Endodermal cell (in vitro differentiated cells): Measurements from ENCODE around the gene MLKL. TPM values are rescaled to one million over a fixed set of nuclear protein-coding genes. Genes with fewer than 3 reads are reported as not detected.

Experiments used
- DNase-seq: peaks from one replicate; pipeline ENCODE4 v3.0.0-alpha.2; 2017
- H3K27ac ChIP-seq: 2 replicates; pipeline ENCODE4 v1.5.1; 2013; ENCODE audit warnings: mild to moderate bottlenecking, low read depth, low read length, moderate library complexity
- H3K27me3 ChIP-seq: 2 replicates; pipeline ENCODE4 v1.6.1; 2013; ENCODE audit warnings: mild to moderate bottlenecking, low read length, moderate library complexity; ENCODE audit not compliant: insufficient read depth, control insufficient read depth, poor library complexity, severe bottlenecking
- H3K36me3 ChIP-seq: 2 replicates; pipeline ENCODE4 v1.7.0; 2013; ENCODE audit warnings: mild to moderate bottlenecking, low read length, moderate library complexity; ENCODE audit not compliant: control insufficient read depth, insufficient read depth
- H3K4me1 ChIP-seq: one replicate; pipeline ENCODE4 v1.7.0; 2013; ENCODE audit warnings: low read length; ENCODE audit not compliant: control insufficient read depth, insufficient read depth
- H3K4me3 ChIP-seq: 2 replicates; pipeline ENCODE4 v1.5.1; 2013; ENCODE audit warnings: mild to moderate bottlenecking, low read length, moderate library complexity
- H3K9ac ChIP-seq: 2 replicates; pipeline ENCODE4 v1.6.1; 2013; ENCODE audit warnings: mild to moderate bottlenecking, low read length, moderate library complexity; ENCODE audit not compliant: poor library complexity, severe bottlenecking; ENCODE audit errors: extremely low read depth
- H3K9me3 ChIP-seq: 2 replicates; pipeline ENCODE4 v1.6.1; 2013; ENCODE audit warnings: mild to moderate bottlenecking, low read length, moderate library complexity; ENCODE audit not compliant: control insufficient read depth
- H3K27ac Mint-ChIP-seq: 2 replicates; pipeline ENCODE4 v1.8.0; 2020; ENCODE audit warnings: mixed read lengths
- H3K27me3 Mint-ChIP-seq: 2 replicates; pipeline ENCODE4 v1.8.0; 2021; ENCODE audit warnings: mild to moderate bottlenecking, mixed read lengths; ENCODE audit not compliant: insufficient read depth
- H3K36me3 Mint-ChIP-seq: 2 replicates; pipeline ENCODE4 v1.8.0; 2020; ENCODE audit warnings: low read depth, mixed read lengths
- H3K4me1 Mint-ChIP-seq: 2 replicates; pipeline ENCODE4 v1.8.0; 2020; ENCODE audit warnings: mixed read lengths
- H3K4me3 Mint-ChIP-seq: 2 replicates; pipeline ENCODE4 v1.8.0; 2020; ENCODE audit warnings: mild to moderate bottlenecking, moderate library complexity, mixed read lengths
- H3K9me3 Mint-ChIP-seq: 2 replicates; pipeline ENCODE4 v1.8.0; 2020; ENCODE audit warnings: mild to moderate bottlenecking, mixed read lengths
- CTCF ChIP-seq: fragments of 200-600 bp; sonication (generic); conservative IDR thresholded peaks from 2 replicates; pipeline ENCODE4 v1.5.0; 2021; ENCODE audit warnings: antibody characterized with exemption, mild to moderate bottlenecking
- WGBS, 2 experiments: methylation state at CpG; one replicate each; pipeline versions ENCODE4 v1.1.5 to v1.1.7; 2013; ENCODE audit warnings: missing lambda C conversion rate in 2 of 2, mixed read lengths in 1 of 2; ENCODE audit not compliant: insufficient coverage in 1 of 2, insufficient read length in 1 of 2; 5-methylcytosine and 5-hydroxymethylcytosine counted together
- total RNA-seq, 2 donors: library from RNA; stranded (reverse); fragmentation: NEBNext Ultra II Directional in 1 of 2; extraction: Animal tissue kit (Norgen Biotek cat#: 25700) in 1 of 2; gene quantifications; 2 replicates in 1 of 2; 3 replicates in 1 of 2; pipeline ENCODE4 v1.2.1, GENCODE V29; 2021

The MLKL gene
- total RNA-seq, 2 donors from 2014 or later, result 0.22 to 1.3 TPM

- Histone ChIP-seq H3K4me1 (peaks cover 45% of the 10 kb centered on the region), H3K27me3 (no peaks in the 10 kb centered on the region), H3K9ac (no peak overlapping the region), H3K9me3 (no peaks in the 10 kb centered on the region), H3K36me3 (no peaks in the 10 kb centered on the region), H3K4me3 (no peak overlapping the region), H3K27ac (no peak overlapping the region)
- 69 to 73% methylated on average over 13 to 21 of the region's 21 CpGs for WGBS, 2 experiments
- Mint-ChIP-seq H3K9me3 (no peaks in the 10 kb centered on the region), H3K4me1 (peaks cover 42% of the 10 kb centered on the region), H3K4me3 (no peak overlapping the region), H3K36me3 (no peaks in the 10 kb centered on the region), H3K27ac (peak overlapping the region; percentile 77), H3K27me3 (peaks cover 23% of the 10 kb centered on the region)
- no peak for TF ChIP-seq CTCF
- peak; percentile 83 for DNase-seq
These were observed 33.9 kb upstream of the MLKL start for GRCh38 chr16:74734361-74735161.

GRCh38 chr16:74732707-74733350, 32.2 kb upstream of the MLKL start:
- Histone ChIP-seq H3K36me3 (no peaks in the 10 kb centered on the region), H3K9me3 (no peaks in the 10 kb centered on the region), H3K4me1 (peaks cover 37% of the 10 kb centered on the region), H3K27me3 (no peaks in the 10 kb centered on the region), H3K27ac (no peak overlapping the region), H3K4me3 (no peak overlapping the region), H3K9ac (no peak overlapping the region)
- DNase-seq, result no peak
- Mint-ChIP-seq H3K27ac (no peak overlapping the region), H3K4me1 (peaks cover 35% of the 10 kb centered on the region), H3K9me3 (no peaks in the 10 kb centered on the region), H3K36me3 (no peaks in the 10 kb centered on the region), H3K4me3 (no peak overlapping the region), H3K27me3 (peaks cover 11% of the 10 kb centered on the region)
- TF ChIP-seq CTCF, result no peak
- WGBS, 2 experiments, result 94 to 96% methylated on average over 7 to 15 of the region's 15 CpGs

- Histone ChIP-seq H3K9ac (no peak overlapping the region), H3K27me3 (no peaks in the 10 kb centered on the region), H3K9me3 (peaks cover 5% of the 10 kb centered on the region), H3K4me1 (peaks cover 30% of the 10 kb centered on the region), H3K27ac (no peak overlapping the region), H3K4me3 (no peak overlapping the region), H3K36me3 (no peaks in the 10 kb centered on the region)
- Mint-ChIP-seq H3K9me3 (peaks cover 5% of the 10 kb centered on the region), H3K4me3 (no peak overlapping the region), H3K27ac (no peak overlapping the region), H3K4me1 (peaks cover 28% of the 10 kb centered on the region), H3K27me3 (peaks cover 8% of the 10 kb centered on the region), H3K36me3 (no peaks in the 10 kb centered on the region)
- TF ChIP-seq CTCF, result no peak
- no peak for DNase-seq
- WGBS, 2 experiments, result 83 to 93% methylated on average over 4 to 8 of the region's 8 CpGs
These were observed 31.3 kb upstream of the MLKL start for GRCh38 chr16:74731853-74732477.
